Inferior parietal cortex (tissue), 1 donor: ENCODE results near the gene INAFM1.

ENCODE experiments used
- DNase-seq: peaks from one replicate; pipeline ENCODE4 v3.0.0-alpha.2; 2016; ENCODE audit errors: extremely low spot score

INAFM1 gene

DNA sequence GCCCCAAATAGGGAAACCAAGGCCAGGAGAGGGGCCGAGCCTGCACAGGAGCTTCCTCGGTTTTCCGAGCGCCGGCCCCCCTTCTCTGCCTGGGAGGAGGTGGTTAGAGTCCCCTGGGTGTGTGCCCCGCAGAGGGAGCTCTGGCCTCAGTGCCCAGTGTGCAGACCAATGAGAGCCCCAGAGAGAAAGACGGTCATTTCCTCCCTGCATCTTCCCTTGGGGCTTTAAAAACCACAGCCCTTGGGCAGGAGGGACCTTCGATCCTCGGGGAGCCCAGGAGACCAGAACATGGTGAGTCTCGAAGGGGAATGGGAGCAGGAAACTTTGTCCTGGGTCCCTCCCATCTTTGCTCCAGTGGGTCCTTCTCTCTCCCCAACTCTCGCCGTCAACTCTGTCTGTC lies 34.9 kb downstream of the INAFM1 start, which contains the start of gene C5AR1:
Gene C5AR1, plus strand, starts transcription at position 254 of the 400 bp plus-strand sequence. Its CDS starts 35 bp downstream, at position 289.
- no peak for DNase-seq

DNA sequence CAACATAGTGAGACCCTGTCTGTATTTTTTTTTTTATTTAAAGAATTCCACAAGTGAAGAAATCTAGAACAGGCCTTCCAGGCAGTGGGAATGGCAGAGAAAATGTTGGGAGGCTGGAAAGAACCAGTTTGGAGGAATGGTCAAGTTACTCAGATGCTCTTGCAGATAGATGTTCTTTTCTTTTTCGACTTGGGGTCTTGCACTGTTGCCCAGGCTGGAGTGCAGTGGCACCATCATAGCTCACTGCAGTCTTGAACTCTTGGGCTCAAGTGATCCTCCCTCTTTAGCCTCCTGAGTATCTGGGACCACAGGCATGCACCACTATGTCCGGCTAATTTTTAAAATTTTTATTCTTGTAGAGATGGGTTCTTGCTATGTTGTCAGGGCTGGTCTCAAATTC lies 35.6 kb downstream of the INAFM1 start:
- DNase-seq, result no peak

DNA sequence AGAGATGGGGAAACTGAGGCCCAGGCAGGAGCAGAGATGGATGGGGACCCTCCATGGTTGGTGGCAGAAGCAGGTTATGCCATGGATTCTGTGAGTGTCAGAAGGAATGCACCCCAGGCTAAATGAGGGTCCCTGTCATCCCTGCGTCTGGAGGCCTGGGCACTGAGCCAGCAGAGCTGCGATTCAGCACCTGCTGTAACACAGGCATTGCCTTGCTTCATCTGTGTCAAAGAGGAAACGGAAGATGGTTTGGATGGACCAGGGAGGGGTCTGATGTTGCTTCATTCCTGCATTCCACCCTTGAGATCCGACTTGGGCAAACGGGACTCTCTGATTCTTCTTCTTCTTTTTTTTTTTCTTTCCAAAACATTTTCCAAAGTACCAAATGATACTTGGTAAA lies 36.1 kb downstream of the INAFM1 start:
- no peak for DNase-seq

DNA sequence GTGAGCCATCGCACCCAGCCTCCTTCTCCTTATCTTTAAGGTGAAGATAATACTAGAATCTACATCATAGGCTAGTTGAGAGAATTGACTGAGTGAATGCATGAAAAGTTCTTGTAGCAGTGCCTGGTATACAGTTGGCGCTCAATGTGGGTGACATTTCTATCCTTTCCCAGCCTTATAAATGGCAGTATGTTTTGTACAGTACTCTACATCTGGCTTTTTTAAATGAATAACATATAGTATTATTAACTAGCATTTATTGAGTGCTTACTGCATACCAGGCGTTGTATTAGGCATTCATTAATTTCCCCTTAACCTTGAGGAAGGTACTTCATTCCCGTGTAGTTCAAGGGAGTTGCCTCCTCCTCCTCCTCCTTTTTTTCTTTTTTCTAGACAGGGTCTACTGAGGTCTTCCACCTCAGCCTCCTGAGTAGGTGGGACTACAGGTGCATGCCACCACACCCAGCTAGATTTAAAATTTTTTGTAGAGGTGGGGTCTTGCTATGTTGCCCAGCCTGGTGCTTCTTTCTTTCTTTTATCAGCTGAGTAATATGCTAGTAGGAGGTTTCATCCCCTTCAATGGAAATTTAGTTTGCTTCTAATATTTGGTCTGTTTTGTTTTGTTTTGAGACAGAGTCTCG lies 37.8 kb downstream of the INAFM1 start:
- no peak for DNase-seq

DNA sequence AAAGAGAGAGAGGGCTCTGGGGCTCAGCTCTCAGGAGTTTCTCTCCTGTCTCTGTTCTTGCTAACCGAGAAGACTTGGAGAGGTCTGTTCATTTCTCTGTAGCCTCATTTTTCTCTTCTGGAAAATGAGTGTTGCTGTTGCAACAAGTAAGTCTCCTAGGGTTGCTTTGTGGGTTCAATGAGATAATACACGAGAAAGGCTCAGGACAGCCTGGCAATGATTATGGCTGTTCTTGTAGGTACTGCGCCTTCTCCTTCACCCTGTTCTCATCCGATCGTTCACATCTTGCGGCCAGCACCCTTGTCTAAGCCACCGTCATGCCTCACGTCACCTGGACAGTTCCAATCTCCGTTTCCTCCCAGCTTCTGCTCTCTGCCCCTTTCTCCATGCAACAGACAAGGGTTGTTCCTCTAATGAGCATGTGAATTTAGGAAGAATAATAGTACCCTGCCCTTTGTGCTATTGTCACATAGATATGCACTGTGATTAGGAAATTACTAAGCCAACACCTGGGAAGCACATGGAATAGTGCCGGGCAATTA lies 39.1 kb downstream of the INAFM1 start:
- no peak for DNase-seq

DNA sequence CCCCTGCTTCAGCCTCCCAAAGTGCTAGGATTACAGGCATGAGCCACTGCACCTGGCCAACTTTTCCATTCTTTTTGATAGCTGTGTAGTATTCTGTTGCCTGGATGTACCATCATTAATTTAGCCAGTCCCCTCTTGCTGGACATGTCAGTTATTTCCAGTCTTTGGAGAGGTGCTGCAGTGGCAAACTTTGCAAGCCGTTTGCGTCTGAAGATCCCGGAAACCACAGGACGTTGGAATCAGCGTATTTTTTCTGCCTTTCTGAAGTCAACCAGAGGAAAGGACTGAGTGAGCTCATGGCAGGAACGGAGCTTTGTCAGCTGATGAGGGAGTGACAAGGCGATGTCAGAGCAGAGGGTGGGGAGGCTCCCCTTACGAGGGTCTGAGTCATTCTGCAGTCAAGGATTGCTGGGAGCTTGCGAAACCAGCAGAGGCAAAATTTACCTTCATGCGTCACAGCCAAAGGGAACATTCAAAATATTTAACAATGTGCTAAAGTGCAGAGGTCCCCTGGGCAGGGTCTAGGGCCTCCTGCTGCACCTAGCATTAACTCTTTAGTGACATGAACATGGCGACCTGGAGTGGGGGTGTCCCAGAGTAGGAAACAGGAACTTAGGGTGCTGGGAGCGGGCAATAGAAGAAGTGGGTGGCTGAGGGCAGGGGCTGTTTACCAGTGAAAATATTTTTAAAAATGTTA lies 40.6 kb downstream of the INAFM1 start:
- peak; percentile 36 for DNase-seq

DNA sequence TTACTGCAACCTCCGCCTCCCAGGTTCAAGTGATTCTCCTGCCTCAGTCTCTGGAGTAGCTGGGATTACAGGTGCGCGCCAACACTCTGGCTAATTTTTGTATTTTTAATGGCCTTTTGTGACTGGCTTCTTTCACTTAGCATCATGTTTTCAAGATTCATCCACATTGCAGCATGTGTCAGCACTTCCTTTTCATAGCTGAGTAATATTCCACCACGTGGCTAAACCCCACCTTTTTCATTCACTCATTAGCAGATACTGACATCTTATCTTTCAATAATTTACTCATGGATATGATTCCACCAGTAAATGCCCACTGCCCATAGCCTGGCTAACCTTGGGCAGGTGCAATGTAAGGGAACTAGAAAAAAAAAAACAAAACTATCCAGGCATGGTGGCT lies 41.8 kb downstream of the INAFM1 start:
- DNase-seq, result no peak

DNA sequence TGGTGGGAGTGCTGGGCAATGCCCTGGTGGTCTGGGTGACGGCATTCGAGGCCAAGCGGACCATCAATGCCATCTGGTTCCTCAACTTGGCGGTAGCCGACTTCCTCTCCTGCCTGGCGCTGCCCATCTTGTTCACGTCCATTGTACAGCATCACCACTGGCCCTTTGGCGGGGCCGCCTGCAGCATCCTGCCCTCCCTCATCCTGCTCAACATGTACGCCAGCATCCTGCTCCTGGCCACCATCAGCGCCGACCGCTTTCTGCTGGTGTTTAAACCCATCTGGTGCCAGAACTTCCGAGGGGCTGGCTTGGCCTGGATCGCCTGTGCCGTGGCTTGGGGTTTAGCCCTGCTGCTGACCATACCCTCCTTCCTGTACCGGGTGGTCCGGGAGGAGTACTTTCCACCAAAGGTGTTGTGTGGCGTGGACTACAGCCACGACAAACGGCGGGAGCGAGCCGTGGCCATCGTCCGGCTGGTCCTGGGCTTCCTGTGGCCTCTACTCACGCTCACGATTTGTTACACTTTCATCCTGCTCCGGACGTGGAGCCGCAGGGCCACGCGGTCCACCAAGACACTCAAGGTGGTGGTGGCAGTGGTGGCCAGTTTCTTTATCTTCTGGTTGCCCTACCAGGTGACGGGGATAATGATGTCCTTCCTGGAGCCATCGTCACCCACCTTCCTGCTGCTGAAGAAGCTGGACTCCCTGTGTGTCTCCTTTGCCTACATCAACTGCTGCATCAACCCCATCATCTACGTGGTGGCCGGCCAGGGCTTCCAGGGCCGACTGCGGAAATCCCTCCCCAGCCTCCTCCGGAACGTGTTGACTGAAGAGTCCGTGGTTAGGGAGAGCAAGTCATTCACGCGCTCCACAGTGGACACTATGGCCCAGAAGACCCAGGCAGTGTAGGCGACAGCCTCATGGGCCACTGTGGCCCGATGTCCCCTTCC lies 45.5 kb downstream of the INAFM1 start:
- DNase-seq, result no peak

DNA sequence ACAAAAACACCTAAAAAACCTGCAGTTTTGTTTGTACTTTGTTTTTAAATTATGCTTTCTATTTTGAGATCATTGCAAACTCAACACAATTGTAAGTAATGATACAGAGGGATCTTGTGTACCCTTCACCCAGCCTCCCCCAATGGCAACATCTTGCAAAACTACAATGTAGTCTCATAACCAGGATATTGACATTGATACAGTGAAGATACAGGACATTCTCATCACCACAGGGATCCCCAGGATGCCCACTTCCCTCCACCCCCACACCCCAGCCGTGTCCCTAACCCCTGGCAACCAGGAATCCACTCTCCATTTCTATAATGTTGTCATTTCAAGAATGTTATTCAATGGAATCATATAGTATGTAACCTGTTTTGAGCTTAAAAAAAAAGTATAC lies 46.9 kb downstream of the INAFM1 start:
- DNase-seq, result no peak

DNA sequence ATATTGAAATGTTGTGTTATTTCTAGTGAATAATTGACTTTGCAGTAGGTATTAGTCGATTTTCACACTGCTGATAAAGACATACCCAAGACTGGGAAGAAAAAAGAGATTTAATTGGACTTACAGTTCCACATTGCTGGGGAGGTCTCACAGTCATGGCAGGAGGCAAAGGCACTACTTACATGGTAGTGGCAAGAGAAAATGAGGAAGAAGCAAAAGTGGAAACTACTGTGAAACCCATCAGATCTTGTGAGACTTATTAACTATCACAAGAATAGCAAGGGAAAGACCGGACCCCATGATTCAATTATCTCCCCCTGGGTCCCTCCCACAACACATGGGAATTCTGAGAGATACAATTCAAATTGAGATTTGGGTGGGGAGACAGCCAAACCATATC lies 47.4 kb downstream of the INAFM1 start:
- no peak for DNase-seq

DNA sequence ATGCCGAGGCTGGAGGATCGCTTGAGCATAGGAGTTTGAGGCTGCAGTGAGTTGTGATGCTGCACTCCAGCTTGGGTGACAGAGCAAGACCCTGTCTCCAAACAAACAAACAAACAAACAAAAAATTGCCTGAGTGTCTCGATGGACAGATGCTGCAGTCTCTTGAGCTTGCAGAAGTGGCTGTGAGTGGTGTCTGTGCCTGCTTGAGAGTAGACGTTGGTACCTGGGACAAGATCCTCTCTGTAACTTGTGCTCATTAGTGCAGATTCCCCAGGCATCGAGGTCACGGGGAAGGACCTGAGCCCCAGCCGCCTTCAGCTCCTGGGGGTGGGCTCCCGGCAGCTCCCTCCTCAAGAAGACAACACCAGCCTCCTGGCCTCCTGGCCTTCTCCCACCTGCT lies 48.7 kb downstream of the INAFM1 start:
- no peak for DNase-seq

DNA sequence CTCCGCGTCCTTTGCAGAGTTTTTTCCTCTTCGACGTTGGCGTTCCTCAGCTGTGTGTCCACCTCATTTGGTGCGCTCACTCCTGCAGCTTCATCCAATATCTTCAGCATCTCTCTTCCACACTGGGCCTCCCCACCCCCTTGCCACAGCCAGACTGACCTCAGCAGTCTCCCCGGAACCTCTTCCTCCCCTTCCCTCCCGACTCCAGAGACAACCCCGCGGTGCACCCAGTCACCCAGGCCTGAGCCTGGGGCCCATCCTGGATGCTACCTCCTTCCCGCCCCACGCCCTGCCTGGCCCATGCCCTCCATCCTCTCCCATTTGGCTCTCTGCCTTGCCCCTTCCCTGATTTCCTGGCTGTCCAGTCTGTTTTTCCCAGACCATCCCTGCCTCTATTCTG lies 49.2 kb downstream of the INAFM1 start:
- DNase-seq, result no peak

DNA sequence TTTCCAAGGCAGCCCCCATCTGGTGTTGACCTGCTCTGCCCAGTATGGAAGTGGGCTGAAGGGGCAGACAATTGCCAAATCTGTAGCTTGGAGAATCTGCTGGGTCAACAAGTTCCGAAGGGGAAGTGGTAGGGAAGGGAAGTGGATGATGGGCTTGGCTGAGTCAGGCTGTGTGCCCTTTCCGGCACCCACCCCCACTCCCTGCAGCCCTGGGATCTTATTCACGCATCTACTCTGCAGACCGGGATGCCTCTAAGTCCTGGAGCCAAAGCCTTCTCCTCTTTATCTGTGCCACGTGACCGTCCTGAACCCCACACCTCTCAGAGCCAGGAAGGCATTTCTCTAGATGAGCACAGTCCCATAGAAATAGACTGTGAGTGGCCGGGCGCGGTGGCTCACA lies 49.8 kb downstream of the INAFM1 start:
- no peak for DNase-seq
